GM19455 (cell line): ENCODE measurements around the gene PRCC.

Experiments used
- ATAC-seq: cut with Tn5 transposase; IDR thresholded peaks from one replicate; pipeline ENCODE4 v1.9.1; 2021; ENCODE audit not compliant: unreplicated experiment

PRCC gene

GRCh38 chr1:156767101-156767878, at the start of gene PRCC:
TSS of gene PRCC (plus strand) at chr1:156767535. CDS start at chr1:156767772, 237 bp downstream.
- peak; percentile 93 for ATAC-seq

- ATAC-seq = no peak
Observed at GRCh38 chr1:156721131-156721530, 46.2 kb upstream of the PRCC start.

- ATAC-seq = no peak
Observed at GRCh38 chr1:156721535-156721934, 45.8 kb upstream of the PRCC start.

- no peak for ATAC-seq
Observed at GRCh38 chr1:156725683-156726280, 41.6 kb upstream of the PRCC start.

DNA sequence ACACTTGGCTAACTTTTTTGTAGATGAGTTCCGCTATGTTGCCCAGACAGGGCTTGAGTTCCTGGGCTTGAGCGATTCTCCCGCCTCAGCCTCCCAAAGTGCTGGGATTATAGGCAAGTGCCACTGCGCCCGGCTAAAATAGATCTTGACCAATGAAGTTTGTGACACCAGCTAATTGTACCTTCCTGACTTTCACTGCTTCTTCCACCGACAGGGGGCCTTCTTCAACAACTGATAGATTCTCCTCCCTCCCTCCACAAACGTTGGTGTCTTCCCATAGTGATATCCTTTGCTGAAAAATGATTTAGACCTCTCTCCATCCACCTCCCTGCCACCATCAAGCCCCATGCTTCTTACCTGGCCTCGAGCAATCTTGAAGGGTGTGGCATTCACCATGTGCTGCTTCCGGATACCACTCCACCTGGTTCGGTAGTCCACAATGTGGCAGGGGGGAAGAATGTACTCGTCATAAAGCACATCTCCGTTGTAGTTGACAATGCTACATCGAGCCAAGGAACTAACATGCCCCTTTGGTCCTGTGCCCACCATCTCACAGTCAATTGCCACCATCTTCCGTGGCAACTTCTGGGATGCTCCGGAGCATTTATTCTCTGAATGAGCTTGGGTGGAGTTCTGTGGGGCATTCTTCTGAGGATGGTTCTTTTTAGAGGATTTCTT, 40.6 kb upstream of the PRCC start:
- ATAC-seq = no peak

DNA sequence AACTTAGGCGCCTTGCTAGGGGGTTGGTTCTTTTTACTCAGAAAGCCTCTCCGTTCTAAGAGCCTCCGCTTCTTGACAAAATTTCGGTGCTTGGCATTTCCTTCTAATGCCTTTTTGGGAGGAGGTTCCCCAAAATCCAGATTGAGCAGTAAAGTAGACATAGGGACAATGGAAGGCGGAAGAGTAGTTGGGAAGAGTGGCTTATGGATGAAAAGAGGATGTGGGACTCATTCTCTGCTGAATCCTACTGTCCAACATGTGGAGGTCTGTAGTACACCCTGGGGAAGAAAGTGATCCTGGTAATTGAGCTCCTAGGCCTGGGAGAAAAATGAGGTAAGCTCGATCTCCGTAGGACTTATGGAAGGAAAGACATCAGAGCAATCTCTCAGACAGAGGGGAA, 39.8 kb upstream of the PRCC start:
- ATAC-seq = no peak

- ATAC-seq = peak; percentile 59
Observed at GRCh38 chr1:156727926-156728598, 39.3 kb upstream of the PRCC start, which contains the start of gene METTL25B. TSS of gene METTL25B (plus strand) at chr1:156728469. CDS start at chr1:156729105, 636 bp downstream.

DNA sequence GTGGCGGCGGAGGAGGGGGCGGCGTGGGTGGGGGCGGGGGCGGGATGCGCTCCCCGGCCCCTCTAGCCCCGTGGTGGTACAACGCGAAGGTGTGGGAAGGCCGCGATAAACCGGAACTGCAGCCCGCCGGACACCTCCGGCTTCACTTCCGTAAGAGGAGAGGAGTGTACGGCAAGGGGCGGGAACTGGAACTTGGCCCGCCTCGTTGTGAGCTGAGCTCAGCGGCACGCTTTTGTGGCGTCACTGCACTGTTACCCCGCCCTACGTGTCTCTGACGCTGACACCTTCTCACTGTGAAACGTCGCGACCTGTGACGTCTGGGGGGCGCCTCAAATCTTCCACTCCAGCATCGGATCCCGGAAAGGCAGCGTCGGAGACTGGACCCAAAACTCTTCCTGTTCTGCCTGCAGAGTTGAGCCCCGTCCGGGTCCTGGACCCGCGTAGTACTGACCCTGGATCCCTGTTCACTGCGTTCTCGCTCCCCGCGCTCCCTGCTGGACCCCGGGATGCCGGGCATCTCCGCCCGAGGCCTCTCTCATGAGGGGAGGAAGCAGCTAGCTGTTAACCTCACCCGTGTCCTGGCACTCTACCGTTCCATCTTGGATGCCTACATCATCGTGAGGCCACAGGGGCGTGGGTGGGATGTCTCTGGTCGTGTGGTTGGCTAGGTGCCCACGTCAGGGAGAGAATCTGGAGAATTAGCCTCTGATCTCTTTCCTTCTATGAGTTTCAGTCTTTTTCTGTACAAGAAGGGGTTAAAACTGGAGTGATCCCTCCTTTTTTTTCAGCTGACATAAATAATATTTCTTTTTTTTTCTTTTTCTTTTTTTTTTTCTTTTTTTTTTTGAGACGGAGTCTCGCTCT, 38.5 kb upstream of the PRCC start, which contains the start of gene ISG20L2:
TSS of gene ISG20L2 (minus strand) at position 168 of the 864 bp plus-strand sequence. CDS start 1,114 bp downstream, outside the sequence.
- ATAC-seq = peak; percentile 85

- ATAC-seq = no peak
Observed at GRCh38 chr1:156733989-156734584, 33.2 kb upstream of the PRCC start.

GRCh38 chr1:156738407-156738806, 28.9 kb upstream of the PRCC start:
- ATAC-seq = no peak

GRCh38 chr1:156738916-156739315, 28.4 kb upstream of the PRCC start:
- ATAC-seq = no peak

GRCh38 chr1:156740237-156740740, 27.0 kb upstream of the PRCC start:
- ATAC-seq = peak; percentile 5

- ATAC-seq = peak; percentile 76
Observed at GRCh38 chr1:156740741-156741480, 26.4 kb upstream of the PRCC start, which contains the start of gene MRPL24. TSS of gene MRPL24 (minus strand) at chr1:156741088. CDS start at chr1:156738704, 2,384 bp downstream.

GRCh38 chr1:156741481-156741983, 25.8 kb upstream of the PRCC start:
- ATAC-seq = no peak

DNA sequence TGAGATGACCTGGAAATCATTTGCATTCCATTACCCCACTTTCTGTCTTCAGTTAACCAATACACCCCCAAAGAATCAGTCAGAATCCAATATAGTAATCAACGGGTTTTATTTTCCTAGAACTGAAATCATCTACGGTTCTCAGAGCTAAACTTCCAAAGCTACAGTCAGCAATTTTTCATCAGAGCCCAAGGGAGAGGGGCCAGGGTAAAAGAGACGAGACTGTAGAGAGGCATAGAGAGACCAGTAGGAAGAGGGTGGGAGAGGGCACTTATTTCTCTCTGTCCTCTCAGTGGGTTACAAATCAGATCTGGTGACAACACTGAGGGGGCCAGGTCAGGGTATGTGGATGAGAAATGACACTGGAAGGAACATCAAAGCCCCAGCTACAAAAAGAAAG, 25.3 kb upstream of the PRCC start:
- no peak for ATAC-seq

GRCh38 chr1:156742801-156743200, 24.5 kb upstream of the PRCC start:
- ATAC-seq = no peak

GRCh38 chr1:156743367-156744302, 23.7 kb upstream of the PRCC start:
- no peak for ATAC-seq
